SK-N-SH treated with all-trans-retinoic acid at 6 μM for 48 hours (cell line): ENCODE results near the gene TSKS.

ENCODE experiments used
- ZFP3 ChIP-seq: fragments of 250-450 bp; sonication (Bioruptor Pico); IDR thresholded peaks from 2 replicates; pipeline ENCODE4 v1.5.0; 2020; ENCODE audit warnings: mild to moderate bottlenecking, moderate library complexity
- TF ChIP-seq, protein P1 (sequence below): fragments of 250-450 bp; sonication (Bioruptor Pico); IDR thresholded peaks from 2 replicates; pipeline ENCODE4 v1.8.0; 2020; ENCODE audit warnings: mild to moderate bottlenecking, moderate library complexity, borderline replicate concordance

DNA sequence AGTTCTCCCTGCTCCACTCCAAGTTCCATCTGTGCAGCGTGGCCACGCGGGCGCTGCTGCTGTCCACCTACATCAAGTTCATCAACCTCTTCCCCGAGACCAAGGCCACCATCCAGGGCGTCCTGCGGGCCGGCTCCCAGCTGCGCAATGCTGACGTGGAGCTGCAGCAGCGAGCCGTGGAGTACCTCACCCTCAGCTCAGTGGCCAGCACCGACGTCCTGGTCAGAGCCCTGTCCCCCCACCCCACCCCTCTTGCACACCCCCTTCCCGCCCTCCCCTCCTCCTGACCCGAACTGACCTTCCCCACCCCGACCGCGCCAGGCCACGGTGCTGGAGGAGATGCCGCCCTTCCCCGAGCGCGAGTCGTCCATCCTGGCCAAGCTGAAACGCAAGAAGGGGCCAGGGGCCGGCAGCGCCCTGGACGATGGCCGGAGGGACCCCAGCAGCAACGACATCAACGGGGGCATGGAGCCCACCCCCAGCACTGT, 38.3 kb upstream of the TSKS start:
- no peak for TF ChIP-seq ZFP3
- TF ChIP-seq, protein P1, sequence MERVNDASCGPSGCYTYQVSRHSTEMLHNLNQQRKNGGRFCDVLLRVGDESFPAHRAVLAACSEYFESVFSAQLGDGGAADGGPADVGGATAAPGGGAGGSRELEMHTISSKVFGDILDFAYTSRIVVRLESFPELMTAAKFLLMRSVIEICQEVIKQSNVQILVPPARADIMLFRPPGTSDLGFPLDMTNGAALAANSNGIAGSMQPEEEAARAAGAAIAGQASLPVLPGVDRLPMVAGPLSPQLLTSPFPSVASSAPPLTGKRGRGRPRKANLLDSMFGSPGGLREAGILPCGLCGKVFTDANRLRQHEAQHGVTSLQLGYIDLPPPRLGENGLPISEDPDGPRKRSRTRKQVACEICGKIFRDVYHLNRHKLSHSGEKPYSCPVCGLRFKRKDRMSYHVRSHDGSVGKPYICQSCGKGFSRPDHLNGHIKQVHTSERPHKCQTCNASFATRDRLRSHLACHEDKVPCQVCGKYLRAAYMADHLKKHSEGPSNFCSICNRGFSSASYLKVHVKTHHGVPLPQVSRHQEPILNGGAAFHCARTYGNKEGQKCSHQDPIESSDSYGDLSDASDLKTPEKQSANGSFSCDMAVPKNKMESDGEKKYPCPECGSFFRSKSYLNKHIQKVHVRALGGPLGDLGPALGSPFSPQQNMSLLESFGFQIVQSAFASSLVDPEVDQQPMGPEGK (CRISPR knock-in tag), result no peak
